GM12872 (cell line): Measurements from ENCODE around the gene NXNL1.

ENCODE experiments used
- CTCF ChIP-seq: IDR thresholded peaks from 3 replicates; pipeline ENCODE4 v1.5.1; 2011; ENCODE audit warnings: low read depth, mild to moderate bottlenecking, low read length, moderate library complexity; ENCODE audit not compliant: insufficient read depth

NXNL1 gene

GRCh38 chr19:17456127-17456526 is 4.6 kb downstream of the NXNL1 start:
- TF ChIP-seq CTCF: no peak

- no peak for TF ChIP-seq CTCF
These were observed 5.2 kb downstream of the NXNL1 start for GRCh38 chr19:17455308-17456123.

- no peak for TF ChIP-seq CTCF
These were observed 6.1 kb downstream of the NXNL1 start for GRCh38 chr19:17454576-17455071.

- TF ChIP-seq CTCF: no peak
These were observed 8.9 kb downstream of the NXNL1 start for GRCh38 chr19:17451820-17452219.

- no peak for TF ChIP-seq CTCF
These were observed 10.3 kb downstream of the NXNL1 start for GRCh38 chr19:17450264-17451075.

- peak; percentile 53; the same call in 1 of the 3 replicates for TF ChIP-seq CTCF
These were observed 12.4 kb downstream of the NXNL1 start, which contains the start of gene TMEM221 for GRCh38 chr19:17448131-17448967. Gene TMEM221, minus strand, starts transcription at chr19:17448668. Its CDS starts 206 bp downstream, at chr19:17448462.
